NT2/D1 (cell line): ENCODE measurements around the gene GPR148.

Source experiments
- YY1 ChIP-seq: IDR thresholded peaks from 2 replicates; pipeline ENCODE4 v1.6.1; 2011; ENCODE audit not compliant: insufficient read length, insufficient read depth
- ZNF274 ChIP-seq: IDR thresholded peaks from 2 replicates; pipeline ENCODE4 v1.6.1; 2011; ENCODE audit warnings: mild to moderate bottlenecking, low read depth, low read length

- TF ChIP-seq YY1 = no peak
- no peak for TF ChIP-seq ZNF274
These were observed 31.3 kb downstream of the GPR148 start for GRCh38 chr2:130759906-130760753.
